GM06990 (cell line): ENCODE data around the gene CAND2.

Experiments used
- DNase-seq: peaks from one replicate; pipeline ENCODE4 v3.0.0-alpha.2; 2011; ENCODE audit not compliant: insufficient read length; ENCODE audit errors: extremely low read depth
- H3K27me3 ChIP-seq: replicated peaks from 2 replicates; pipeline ENCODE4 v1.6.0; 2011; ENCODE audit warnings: low read length; ENCODE audit not compliant: control insufficient read depth, insufficient read depth
- H3K36me3 ChIP-seq: 2 replicates; pipeline ENCODE4 v1.5.1; 2011; ENCODE audit warnings: low read length; ENCODE audit not compliant: control insufficient read depth, insufficient read depth
- H3K4me3 ChIP-seq: replicated peaks from 2 replicates; pipeline ENCODE4 v1.5.1; 2011; ENCODE audit warnings: low read depth, mild to moderate bottlenecking, control low read depth, low read length
- TF ChIP-seq, protein P1 (sequence below): IDR thresholded peaks from 2 replicates; pipeline ENCODE4 v1.5.1; 2011; ENCODE audit warnings: low read length, control low read depth, mild to moderate bottlenecking, inconsistent platforms; ENCODE audit not compliant: insufficient read depth, poor library complexity, severe bottlenecking

CAND2 gene

DNA sequence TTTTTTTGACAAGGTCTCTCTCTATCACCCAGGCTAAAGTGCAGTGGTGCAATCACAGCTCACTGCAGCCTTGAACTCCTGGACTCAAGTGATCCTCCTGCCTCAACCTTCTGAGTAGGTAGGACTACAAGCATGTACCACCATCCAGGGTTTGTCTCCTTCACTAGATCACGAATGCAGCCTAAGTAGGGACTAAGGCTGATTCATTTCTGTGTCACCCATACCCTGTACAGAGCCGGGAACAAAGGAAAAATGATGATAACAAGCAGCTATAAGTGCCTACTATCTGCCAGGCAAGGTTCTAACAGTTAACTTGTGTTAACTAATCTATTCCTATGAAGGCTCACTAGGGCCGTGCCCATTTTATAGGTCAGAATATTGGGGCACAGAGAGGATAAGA is 44.4 kb upstream of the CAND2 start:
- Histone ChIP-seq H3K36me3 (no peaks in the 10 kb centered on the region), H3K4me3 (no peak overlapping the region), H3K27me3 (no peaks in the 10 kb centered on the region; the same call in 1 of the 2 replicates)
- DNase-seq, result no peak
- TF ChIP-seq, protein P1, sequence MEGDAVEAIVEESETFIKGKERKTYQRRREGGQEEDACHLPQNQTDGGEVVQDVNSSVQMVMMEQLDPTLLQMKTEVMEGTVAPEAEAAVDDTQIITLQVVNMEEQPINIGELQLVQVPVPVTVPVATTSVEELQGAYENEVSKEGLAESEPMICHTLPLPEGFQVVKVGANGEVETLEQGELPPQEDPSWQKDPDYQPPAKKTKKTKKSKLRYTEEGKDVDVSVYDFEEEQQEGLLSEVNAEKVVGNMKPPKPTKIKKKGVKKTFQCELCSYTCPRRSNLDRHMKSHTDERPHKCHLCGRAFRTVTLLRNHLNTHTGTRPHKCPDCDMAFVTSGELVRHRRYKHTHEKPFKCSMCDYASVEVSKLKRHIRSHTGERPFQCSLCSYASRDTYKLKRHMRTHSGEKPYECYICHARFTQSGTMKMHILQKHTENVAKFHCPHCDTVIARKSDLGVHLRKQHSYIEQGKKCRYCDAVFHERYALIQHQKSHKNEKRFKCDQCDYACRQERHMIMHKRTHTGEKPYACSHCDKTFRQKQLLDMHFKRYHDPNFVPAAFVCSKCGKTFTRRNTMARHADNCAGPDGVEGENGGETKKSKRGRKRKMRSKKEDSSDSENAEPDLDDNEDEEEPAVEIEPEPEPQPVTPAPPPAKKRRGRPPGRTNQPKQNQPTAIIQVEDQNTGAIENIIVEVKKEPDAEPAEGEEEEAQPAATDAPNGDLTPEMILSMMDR, result no peak

DNA sequence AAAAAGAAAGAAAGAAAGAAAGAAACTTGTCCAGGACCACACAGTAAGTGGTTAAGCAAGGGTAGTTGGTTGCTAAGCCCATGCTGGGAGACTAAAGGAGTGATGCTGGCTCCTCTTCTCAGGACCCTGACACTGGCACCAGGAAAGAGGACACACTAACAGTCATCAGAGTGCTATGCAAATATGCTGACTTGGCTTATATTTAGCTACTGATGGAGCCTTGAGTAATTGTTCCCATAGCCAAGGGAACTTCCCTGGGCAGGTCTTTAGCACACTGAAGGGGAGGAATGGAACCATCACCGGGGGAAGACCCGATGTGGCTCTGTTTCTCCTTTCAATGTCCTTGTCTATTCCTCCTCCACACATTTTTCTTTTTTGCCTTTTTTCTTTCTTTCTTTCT is 43.7 kb upstream of the CAND2 start:
- Histone ChIP-seq H3K27me3 (no peaks in the 10 kb centered on the region; the same call in 1 of the 2 replicates), H3K4me3 (no peak overlapping the region), H3K36me3 (no peaks in the 10 kb centered on the region)
- no peak for DNase-seq
- TF ChIP-seq, protein P1, result no peak

DNA sequence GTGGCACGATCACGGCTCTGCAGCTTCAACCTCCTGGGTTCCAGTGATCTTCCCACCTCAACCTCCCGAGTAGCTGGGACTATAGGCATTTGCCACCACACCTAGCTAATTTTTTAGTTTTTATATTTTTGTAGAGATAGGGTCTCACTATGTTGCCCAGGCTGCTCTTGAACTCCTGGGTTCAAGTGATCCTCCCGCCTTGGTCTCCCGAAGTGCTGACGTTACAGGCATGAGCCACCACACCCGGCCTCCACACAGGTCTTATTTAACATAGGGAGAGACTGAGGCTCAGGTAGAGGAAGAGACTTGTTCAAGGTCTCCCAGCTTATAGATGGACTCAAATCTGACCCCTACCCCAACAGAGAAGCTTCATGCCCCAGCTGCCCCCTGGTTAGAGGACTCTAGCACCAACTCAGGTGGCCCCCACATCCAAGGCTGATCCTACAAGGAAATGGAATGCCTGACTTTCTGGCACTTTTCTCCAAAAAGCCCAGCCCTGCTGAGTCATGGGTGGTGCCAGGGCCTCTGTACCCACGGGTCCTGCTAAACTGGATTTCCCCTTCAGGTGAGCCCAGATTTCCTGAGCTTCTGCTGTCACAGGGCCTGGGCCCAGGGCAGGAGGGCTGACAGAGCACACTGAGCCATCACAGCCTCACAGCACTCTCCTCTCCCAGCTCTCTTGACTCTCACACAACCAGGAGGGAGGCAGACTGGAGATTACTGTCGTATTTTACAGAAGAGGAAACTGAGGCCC is 43.0 kb upstream of the CAND2 start:
- TF ChIP-seq, protein P1, result no peak
- Histone ChIP-seq H3K36me3 (no peaks in the 10 kb centered on the region), H3K4me3 (no peak overlapping the region), H3K27me3 (no peaks in the 10 kb centered on the region; the same call in 1 of the 2 replicates)
- no peak for DNase-seq

DNA sequence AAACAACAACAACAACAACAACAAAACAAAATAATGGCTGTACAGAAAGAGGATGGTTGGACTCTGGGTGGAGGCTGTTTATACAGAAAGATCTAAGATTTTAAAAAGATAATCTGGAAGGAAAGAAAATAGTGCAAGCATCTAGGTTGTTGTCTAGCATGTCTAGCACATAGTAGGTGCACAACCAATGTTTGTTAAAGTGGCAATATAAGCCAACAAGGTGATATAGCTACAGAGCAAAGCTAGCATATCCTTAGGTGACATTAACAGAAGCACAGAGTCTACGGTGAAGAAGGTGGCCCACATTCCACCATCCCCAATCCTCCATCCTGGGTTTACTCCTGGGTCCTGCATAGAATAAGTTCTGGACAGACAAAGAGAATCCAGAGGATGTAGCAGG is 42.2 kb upstream of the CAND2 start:
- no peak for DNase-seq
- TF ChIP-seq, protein P1, result no peak
- Histone ChIP-seq H3K4me3 (no peak overlapping the region), H3K36me3 (no peaks in the 10 kb centered on the region), H3K27me3 (no peaks in the 10 kb centered on the region; the same call in 1 of the 2 replicates)

DNA sequence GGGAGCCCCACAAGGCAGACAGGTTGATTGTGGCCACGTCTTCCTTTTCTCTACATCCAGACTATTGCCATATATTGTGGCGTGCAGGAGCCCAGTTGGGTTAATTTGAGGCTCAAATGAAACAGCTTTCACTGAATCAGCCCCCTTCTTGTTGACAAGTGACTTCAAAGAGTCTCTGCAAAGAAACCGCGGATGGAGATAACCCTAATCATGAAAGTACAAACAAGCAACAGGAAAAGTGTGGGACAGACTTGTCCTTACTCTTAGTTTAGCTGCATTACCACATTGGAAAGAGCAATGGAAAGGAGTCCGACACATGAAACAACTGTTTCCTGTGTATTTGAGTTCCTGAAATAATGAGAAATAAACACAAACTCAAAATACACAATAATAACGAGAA is 40.7 kb upstream of the CAND2 start:
- DNase-seq, result no peak
- Histone ChIP-seq H3K4me3 (no peak overlapping the region), H3K27me3 (no peaks in the 10 kb centered on the region; the same call in 1 of the 2 replicates), H3K36me3 (no peaks in the 10 kb centered on the region)
- TF ChIP-seq, protein P1, result no peak

DNA sequence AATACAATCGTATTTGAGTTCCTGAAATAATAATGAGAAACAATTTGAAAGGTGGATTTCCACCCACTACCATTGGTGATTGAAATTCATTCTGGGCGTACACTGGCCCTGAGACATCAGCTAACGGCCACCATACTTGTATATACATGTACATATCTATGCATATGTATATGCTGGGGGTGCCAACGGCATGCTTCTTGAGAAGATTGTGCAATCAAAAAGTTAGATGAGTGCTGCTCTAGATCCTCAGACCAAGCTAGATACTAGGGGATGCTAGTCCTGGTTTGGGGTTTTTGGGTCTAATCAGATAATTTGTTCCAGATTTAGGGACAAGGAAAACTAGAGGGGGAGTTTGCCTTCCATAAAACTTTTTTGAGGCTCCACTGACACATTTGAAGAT is 40.3 kb upstream of the CAND2 start:
- no peak for DNase-seq
- no peak overlapping the region for H3K4me3 ChIP-seq
- H3K27me3 ChIP-seq, result no peaks in the 10 kb centered on the region; the same call in 1 of the 2 replicates
- TF ChIP-seq, protein P1, result no peak
- no peaks in the 10 kb centered on the region for H3K36me3 ChIP-seq
